HG03095 (cell line): ENCODE results near the gene MPO.

Experiments used
- ATAC-seq: cut with Tn5 transposase; IDR thresholded peaks from one replicate; pipeline ENCODE4 v1.9.1; 2021; ENCODE audit warnings: moderate library complexity; ENCODE audit not compliant: unreplicated experiment

Gene MPO

GRCh38 chr17:58279016-58279711 is 1.6 kb downstream of the MPO start:
- ATAC-seq = no peak

- no peak for ATAC-seq
These were observed 2.1 kb downstream of the MPO start for GRCh38 chr17:58278661-58279015.

- ATAC-seq = no peak
These were observed 2.7 kb downstream of the MPO start for GRCh38 chr17:58277802-58278595.

GRCh38 chr17:58277107-58277801 is 3.5 kb downstream of the MPO start:
- ATAC-seq = no peak

- ATAC-seq = no peak
These were observed 4.3 kb downstream of the MPO start for GRCh38 chr17:58276423-58276822.

GRCh38 chr17:58275417-58275816 is 5.3 kb downstream of the MPO start:
- ATAC-seq = no peak

- ATAC-seq = no peak
These were observed 7.2 kb downstream of the MPO start for GRCh38 chr17:58273453-58274104.

GRCh38 chr17:58272367-58273280 is 8.1 kb downstream of the MPO start:
- no peak for ATAC-seq

GRCh38 chr17:58271216-58271931 is 9.4 kb downstream of the MPO start:
- no peak for ATAC-seq

GRCh38 chr17:58270476-58271215 is 10.1 kb downstream of the MPO start:
- no peak for ATAC-seq

GRCh38 chr17:58269557-58270291 is 11.0 kb downstream of the MPO start:
- ATAC-seq = no peak

GRCh38 chr17:58268774-58269556 is 11.8 kb downstream of the MPO start:
- ATAC-seq = no peak

GRCh38 chr17:58268326-58268725 is 12.4 kb downstream of the MPO start:
- ATAC-seq = no peak

- ATAC-seq = no peak
These were observed 13.1 kb downstream of the MPO start for GRCh38 chr17:58267347-58268324.

GRCh38 chr17:58265902-58266875 is 14.5 kb downstream of the MPO start:
- ATAC-seq = no peak
